Mesendoderm (in vitro differentiated cells): ENCODE measurements around the gene MYZAP.

ENCODE experiments used
- DNase-seq: peaks from one replicate; pipeline ENCODE4 v3.0.0; 2013
- H2AK5ac ChIP-seq: 2 replicates; pipeline ENCODE4 v1.6.1; 2013; ENCODE audit warnings: low read length, inconsistent platforms
- H2BK120ac ChIP-seq: 2 replicates; pipeline ENCODE4 v1.6.1; 2013; ENCODE audit warnings: low read depth, mild to moderate bottlenecking, low read length, moderate library complexity, mixed read lengths
- H2BK15ac ChIP-seq: replicated peaks from 2 replicates; pipeline ENCODE4 v1.6.1; 2013; ENCODE audit warnings: low read depth, mild to moderate bottlenecking, moderate library complexity
- H2BK5ac ChIP-seq: 2 replicates; pipeline ENCODE4 v1.6.1; 2013; ENCODE audit warnings: low read length, inconsistent platforms
- H3K18ac ChIP-seq: 2 replicates; pipeline ENCODE4 v1.6.1; 2013; ENCODE audit warnings: mild to moderate bottlenecking, low read length, mixed read lengths
- H3K23ac ChIP-seq: one replicate; pipeline ENCODE4 v1.6.1; 2013; ENCODE audit warnings: low read length
- H3K27ac ChIP-seq: 2 replicates; pipeline ENCODE4 v1.5.1; 2013; ENCODE audit warnings: low read depth, mild to moderate bottlenecking, inconsistent platforms, low read length, moderate library complexity
- H3K27me3 ChIP-seq: 2 replicates; pipeline ENCODE4 v1.6.1; 2013; ENCODE audit warnings: low read length, control low read depth, mild to moderate bottlenecking, inconsistent platforms; ENCODE audit not compliant: insufficient read depth, poor library complexity
- H3K36me3 ChIP-seq: 2 replicates; pipeline ENCODE4 v1.6.1; 2013; ENCODE audit warnings: low read length, inconsistent platforms; ENCODE audit not compliant: control insufficient read depth, insufficient read depth
- H3K4ac ChIP-seq: one replicate; pipeline ENCODE4 v1.6.1; 2013; ENCODE audit warnings: low read depth, mild to moderate bottlenecking, low read length, moderate library complexity
- H3K4me1 ChIP-seq: 2 replicates; pipeline ENCODE4 v1.6.1; 2013; ENCODE audit warnings: low read depth, low read length, inconsistent platforms; ENCODE audit not compliant: control insufficient read depth
- H3K4me2 ChIP-seq: 2 replicates; pipeline ENCODE4 v1.6.1; 2013; ENCODE audit warnings: low read length
- H3K4me3 ChIP-seq: 2 replicates; pipeline ENCODE4 v1.5.1; 2013; ENCODE audit warnings: mild to moderate bottlenecking, low read length
- H3K56ac ChIP-seq: one replicate; pipeline ENCODE4 v1.6.1; 2013; ENCODE audit warnings: low read length
- H3K79me1 ChIP-seq: 2 replicates; pipeline ENCODE4 v1.6.1; 2013; ENCODE audit warnings: low read length, inconsistent platforms
- H3K79me2 ChIP-seq: 2 replicates; pipeline ENCODE4 v1.6.1; 2013; ENCODE audit warnings: mild to moderate bottlenecking, low read length; ENCODE audit not compliant: control insufficient read depth, insufficient read depth
- H3K9ac ChIP-seq: 2 replicates; pipeline ENCODE4 v1.6.1; 2013; ENCODE audit warnings: low read length, inconsistent platforms
- H4K5ac ChIP-seq: one replicate; pipeline ENCODE4 v1.6.1; 2013; ENCODE audit warnings: low read length
- H4K8ac ChIP-seq: one replicate; pipeline ENCODE4 v1.6.1; 2013; ENCODE audit warnings: low read depth, mild to moderate bottlenecking, control low read depth, low read length, moderate library complexity
- whole genome bisulfite sequencing: extraction: QIAGEN DNeasy Blood & Tissue Kit; methylation state at CpG from one replicate; pipeline ENCODE4 v1.1.7; 2013; ENCODE audit warnings: low lambda C conversion rate, missing lambda C conversion rate; ENCODE audit not compliant: insufficient coverage; ENCODE audit errors: extremely low coverage; 5-methylcytosine and 5-hydroxymethylcytosine counted together

The MYZAP gene

DNA sequence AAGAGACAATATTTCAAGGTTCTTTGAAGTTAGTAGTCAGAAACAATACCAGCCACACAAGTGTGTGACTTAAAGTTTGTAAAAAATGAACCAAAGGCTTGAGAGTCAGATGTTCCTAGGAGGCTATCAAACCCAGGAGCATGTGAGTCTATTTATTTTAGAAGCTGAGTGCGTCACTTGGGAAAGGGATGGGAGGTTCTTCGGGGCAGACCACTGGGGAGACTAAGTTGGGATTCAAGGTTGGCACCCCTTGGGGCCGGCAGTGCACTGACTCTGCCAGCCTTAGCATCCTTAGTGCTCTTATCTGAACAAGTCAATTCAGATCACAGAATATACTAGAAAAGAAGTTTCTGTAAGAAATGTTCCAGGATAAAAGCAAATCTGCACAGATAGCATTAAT, 64.7 kb downstream of the MYZAP start:
- H3K4me1 ChIP-seq = no peaks in the 10 kb centered on the region
- WGBS = no CpG with 5 or more reads among the region's 3 CpGs
- H3K27me3 ChIP-seq = no peaks in the 10 kb centered on the region
- no peaks in the 10 kb centered on the region for H3K36me3 ChIP-seq
- no peak overlapping the region for H4K8ac ChIP-seq
- no peaks in the 10 kb centered on the region for H3K79me1 ChIP-seq
- no peak overlapping the region for H3K4ac ChIP-seq
- no peak overlapping the region for H4K5ac ChIP-seq
- H3K79me2 ChIP-seq = no peaks in the 10 kb centered on the region
- DNase-seq = no peak
- no peak overlapping the region for H3K23ac ChIP-seq
- H3K9ac ChIP-seq = no peak overlapping the region
- no peak overlapping the region for H3K56ac ChIP-seq
- H3K18ac ChIP-seq = no peak overlapping the region
- no peak overlapping the region for H2BK15ac ChIP-seq
- no peak overlapping the region for H3K27ac ChIP-seq
- no peak overlapping the region for H3K4me2 ChIP-seq
- H2BK5ac ChIP-seq = no peak overlapping the region
- H3K4me3 ChIP-seq = no peak overlapping the region
- H2AK5ac ChIP-seq = no peak overlapping the region
- H2BK120ac ChIP-seq = no peak overlapping the region

DNA sequence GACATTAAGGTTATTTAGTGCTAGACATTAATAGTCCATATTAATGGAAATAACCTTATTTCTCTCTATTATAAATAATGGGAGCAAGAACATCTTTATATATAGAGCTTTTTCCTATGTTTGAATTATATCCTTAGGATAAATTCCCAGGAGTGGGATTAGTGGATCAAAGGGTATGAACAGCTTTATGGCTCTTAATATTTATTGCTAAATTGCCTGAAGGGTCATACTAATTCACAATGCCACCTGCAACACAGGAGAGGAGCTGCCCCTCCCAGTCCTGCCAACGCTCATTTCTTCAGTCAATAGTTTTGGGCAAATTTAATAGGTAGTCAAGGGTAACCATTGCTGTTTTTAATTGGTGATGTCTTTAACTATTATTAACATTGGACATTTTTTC, 65.9 kb downstream of the MYZAP start:
- H3K27me3 ChIP-seq = no peaks in the 10 kb centered on the region
- WGBS = no CpG with 5 or more reads among the region's 1 CpG
- H3K18ac ChIP-seq = no peak overlapping the region

DNA sequence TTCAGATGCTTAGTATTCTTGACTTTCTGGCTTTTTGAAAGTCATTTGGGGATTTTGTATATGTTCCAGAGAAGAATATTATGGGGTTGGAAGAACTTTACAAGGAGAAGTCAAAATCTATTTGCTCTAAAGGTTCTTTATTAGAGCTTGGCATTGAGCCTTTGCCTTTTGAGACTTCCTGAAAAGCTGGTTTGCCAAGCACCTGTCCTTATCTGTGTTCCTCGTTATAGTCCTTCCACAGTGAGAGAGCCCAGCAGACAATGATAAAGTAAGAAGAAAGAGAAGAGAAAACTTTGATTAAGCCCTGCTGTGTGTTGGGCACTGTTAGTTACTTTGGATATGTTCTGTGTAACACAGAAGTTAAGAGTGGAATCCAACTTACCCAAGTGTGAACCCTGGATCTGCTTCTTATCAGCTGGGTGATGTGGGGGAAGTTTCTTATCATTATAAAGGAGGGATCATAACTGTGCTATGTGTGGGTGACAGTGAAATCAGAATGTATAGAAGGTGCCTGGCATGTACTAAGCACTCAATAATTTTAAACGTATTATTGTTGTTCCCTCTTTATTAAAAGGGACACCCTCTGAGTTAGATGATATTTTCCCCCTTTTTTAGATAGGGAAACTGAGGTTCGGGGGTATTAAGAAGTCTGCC, 70.5 kb downstream of the MYZAP start:
- Histone ChIP-seq H3K79me1 (no peaks in the 10 kb centered on the region), H3K56ac (no peak overlapping the region), H3K18ac (no peak overlapping the region), H3K79me2 (no peaks in the 10 kb centered on the region), H3K23ac (no peak overlapping the region), H4K8ac (no peak overlapping the region), H2AK5ac (no peak overlapping the region), H3K4ac (no peak overlapping the region), H4K5ac (no peak overlapping the region), H3K4me1 (no peaks in the 10 kb centered on the region), H3K27ac (no peak overlapping the region), H2BK120ac (no peak overlapping the region), H3K36me3 (no peaks in the 10 kb centered on the region), H3K27me3 (no peaks in the 10 kb centered on the region), H3K9ac (no peak overlapping the region), H3K4me2 (no peak overlapping the region), H3K4me3 (no peak overlapping the region), H2BK15ac (no peak overlapping the region), H2BK5ac (no peak overlapping the region)
- DNase-seq = no peak
- no CpG with 5 or more reads among the region's 3 CpGs for WGBS

More for the DNA sequence above, 65.9 kb downstream of the MYZAP start:
- no peaks in the 10 kb centered on the region for H3K36me3 ChIP-seq
- no peak overlapping the region for H2BK5ac ChIP-seq
- H3K79me2 ChIP-seq = no peaks in the 10 kb centered on the region
- H3K4me2 ChIP-seq = no peak overlapping the region
- H2BK15ac ChIP-seq = no peak overlapping the region
- no peak overlapping the region for H3K4ac ChIP-seq
- no peak overlapping the region for H3K27ac ChIP-seq
- no peak for DNase-seq
- H3K79me1 ChIP-seq = no peaks in the 10 kb centered on the region
- H3K4me1 ChIP-seq = no peaks in the 10 kb centered on the region
- no peak overlapping the region for H4K8ac ChIP-seq
- no peak overlapping the region for H3K9ac ChIP-seq
- no peak overlapping the region for H2AK5ac ChIP-seq
- H3K56ac ChIP-seq = no peak overlapping the region
- H2BK120ac ChIP-seq = no peak overlapping the region
- H3K4me3 ChIP-seq = no peak overlapping the region
- no peak overlapping the region for H3K23ac ChIP-seq
- no peak overlapping the region for H4K5ac ChIP-seq

DNA sequence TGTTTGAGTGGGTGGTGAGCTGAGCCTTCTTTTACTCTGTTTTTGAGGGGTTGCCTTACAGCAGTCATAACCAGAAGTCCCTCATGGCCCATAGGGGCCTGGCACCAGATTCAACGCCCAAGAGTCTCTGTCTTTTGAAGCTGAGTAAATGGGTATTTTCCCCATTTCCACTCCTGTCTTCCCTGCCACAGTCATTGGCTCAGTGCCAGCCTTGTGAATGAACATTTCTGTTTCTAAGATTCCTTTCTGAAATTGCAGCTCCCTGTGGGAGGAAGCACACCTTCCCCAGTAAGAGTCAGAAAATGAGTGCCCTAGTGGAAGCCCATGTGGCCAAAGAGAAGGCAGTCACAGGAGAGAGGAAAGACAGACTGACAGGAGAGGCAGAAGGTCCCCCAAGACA, 71.1 kb downstream of the MYZAP start:
- Histone ChIP-seq H3K4me1 (no peaks in the 10 kb centered on the region), H3K56ac (no peak overlapping the region), H3K79me1 (no peaks in the 10 kb centered on the region), H3K9ac (no peak overlapping the region), H3K27me3 (no peaks in the 10 kb centered on the region), H3K4ac (no peak overlapping the region), H2AK5ac (no peak overlapping the region), H3K23ac (no peak overlapping the region), H3K79me2 (no peaks in the 10 kb centered on the region), H2BK5ac (no peak overlapping the region), H4K5ac (no peak overlapping the region), H3K4me2 (no peak overlapping the region), H3K27ac (no peak overlapping the region), H3K18ac (no peak overlapping the region), H4K8ac (no peak overlapping the region), H2BK15ac (no peak overlapping the region), H2BK120ac (no peak overlapping the region), H3K4me3 (no peak overlapping the region), H3K36me3 (no peaks in the 10 kb centered on the region)
- no peak for DNase-seq
- WGBS = no CpG with 5 or more reads among the region's 1 CpG

DNA sequence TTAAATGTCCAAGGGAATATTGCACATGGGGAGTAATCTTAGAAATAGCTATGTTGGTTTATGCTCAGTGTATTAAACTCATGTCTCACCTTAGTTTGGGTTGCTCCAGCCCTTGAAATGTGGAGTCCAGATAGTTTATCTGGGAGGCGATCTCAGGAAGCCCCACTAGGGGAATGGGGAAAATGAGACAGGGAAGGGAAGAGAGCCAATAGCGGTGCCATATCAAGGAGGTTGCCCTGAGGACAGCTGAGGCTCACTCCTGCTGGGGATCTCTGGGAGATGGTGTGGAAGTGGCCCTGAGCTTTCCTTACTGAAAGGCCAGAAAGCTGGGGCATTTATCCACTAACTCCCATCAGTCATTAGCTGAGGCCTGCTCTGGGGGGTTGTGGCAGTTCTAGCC, 71.6 kb downstream of the MYZAP start:
- H4K5ac ChIP-seq = no peak overlapping the region
- H3K4me3 ChIP-seq = no peak overlapping the region
- no peak overlapping the region for H4K8ac ChIP-seq
- no peak overlapping the region for H3K23ac ChIP-seq
- H3K79me2 ChIP-seq = no peaks in the 10 kb centered on the region
- no peak overlapping the region for H2AK5ac ChIP-seq
- no peak overlapping the region for H2BK15ac ChIP-seq
- no peaks in the 10 kb centered on the region for H3K36me3 ChIP-seq
- no peak overlapping the region for H3K27ac ChIP-seq
- no peak overlapping the region for H2BK5ac ChIP-seq
- no peaks in the 10 kb centered on the region for H3K27me3 ChIP-seq
- no peak for DNase-seq
- no CpG with 5 or more reads among the region's 2 CpGs for WGBS
- no peak overlapping the region for H2BK120ac ChIP-seq
- no peaks in the 10 kb centered on the region for H3K4me1 ChIP-seq
- no peaks in the 10 kb centered on the region for H3K79me1 ChIP-seq
- H3K4ac ChIP-seq = no peak overlapping the region
- H3K9ac ChIP-seq = no peak overlapping the region
- H3K56ac ChIP-seq = no peak overlapping the region
- no peak overlapping the region for H3K4me2 ChIP-seq
- H3K18ac ChIP-seq = no peak overlapping the region

DNA sequence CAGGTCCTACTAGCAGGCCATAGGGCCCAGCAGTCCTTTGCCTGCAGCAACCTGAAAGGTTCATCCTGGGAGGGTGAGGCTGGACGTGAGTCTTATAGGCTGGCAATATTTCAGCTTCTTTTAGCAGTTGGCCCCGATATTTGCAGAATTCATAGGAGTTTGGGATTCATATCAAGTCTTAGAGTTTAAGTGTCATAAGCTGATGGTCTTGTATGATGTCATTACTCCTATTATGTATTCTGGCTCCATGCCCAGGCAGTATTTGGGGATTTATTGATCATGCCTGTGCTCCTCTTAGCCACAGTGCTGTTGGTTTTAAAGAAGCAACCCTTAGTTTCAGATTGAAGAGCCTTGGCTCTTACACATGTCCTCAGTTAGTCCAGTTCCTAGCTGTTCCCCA, 73.5 kb downstream of the MYZAP start:
- Histone ChIP-seq H3K18ac (no peak overlapping the region), H4K5ac (no peak overlapping the region), H3K79me2 (no peaks in the 10 kb centered on the region), H3K4me2 (no peak overlapping the region), H2AK5ac (no peak overlapping the region), H2BK120ac (no peak overlapping the region), H3K36me3 (no peaks in the 10 kb centered on the region), H3K4me3 (no peak overlapping the region), H2BK5ac (no peak overlapping the region), H3K9ac (no peak overlapping the region), H3K4ac (no peak overlapping the region), H3K56ac (no peak overlapping the region), H3K27me3 (no peaks in the 10 kb centered on the region), H3K27ac (no peak overlapping the region), H2BK15ac (no peak overlapping the region), H4K8ac (no peak overlapping the region), H3K23ac (no peak overlapping the region), H3K79me1 (no peaks in the 10 kb centered on the region), H3K4me1 (no peaks in the 10 kb centered on the region)
- no CpG with 5 or more reads among the region's 2 CpGs for WGBS
- DNase-seq = no peak
